H1 (cell line): Measurements from ENCODE around the gene DRC7. TPM values are rescaled to one million over a fixed set of nuclear protein-coding genes. Genes with fewer than 3 reads are reported as not detected.

Experiments used
- CTCF ChIA-PET: fragments of 300-600 bp; sonication (Branson Sonifier 250); formaldehyde crosslinking; loops from one replicate; lab custom pipeline; 2021; ENCODE audit not compliant: partially characterized antibody; lab: Charles Lee
- POLR2A ChIA-PET: fragments of 300-600 bp; sonication (Branson Sonifier 250); formaldehyde crosslinking; loops from one replicate; lab custom pipeline; 2021; ENCODE audit warnings: inconsistent platforms; ENCODE audit not compliant: partially characterized antibody; lab: Charles Lee
- DNase-seq, 2 experiments: peaks; one replicate each; pipeline versions ENCODE4 v3.0.0 to v3.0.0-alpha.2; 2010 to 2022; ENCODE audit warnings: low spot score in 2 of 2, low read depth in 1 of 2, mixed read lengths in 1 of 2
- FAIRE-seq: peaks from 2 replicates; lab custom pipeline; 2011; peaks lifted over from hg19 to GRCh38; lab: Jason Lieb, UNC
- H2AFZ ChIP-seq: 2 replicates; pipeline ENCODE4 v1.8.1; 2012; ENCODE audit warnings: low read length, inconsistent platforms
- H2AK5ac ChIP-seq: 2 replicates; pipeline ENCODE4 v1.6.1; 2013; ENCODE audit warnings: low read depth, low read length
- H2BK120ac ChIP-seq: replicated peaks from 2 replicates; pipeline ENCODE3; 2013; ENCODE audit warnings: low read depth, low read length, inconsistent platforms
- H2BK12ac ChIP-seq: 2 replicates; pipeline ENCODE4 v1.6.1; 2013; ENCODE audit warnings: low read depth, low read length
- H2BK15ac ChIP-seq: 2 replicates; pipeline ENCODE4 v1.6.1; 2013; ENCODE audit warnings: low read length
- H2BK20ac ChIP-seq: 2 replicates; pipeline ENCODE4 v1.6.1; 2013; ENCODE audit warnings: low read length
- H2BK5ac ChIP-seq: 2 replicates; pipeline ENCODE4 v1.6.1; 2013; ENCODE audit warnings: low read depth, low read length
- H3K14ac ChIP-seq: 2 replicates; pipeline ENCODE4 v1.6.1; 2013; ENCODE audit warnings: inconsistent platforms; ENCODE audit not compliant: insufficient read length
- H3K18ac ChIP-seq: 2 replicates; pipeline ENCODE4 v1.6.1; 2013; ENCODE audit warnings: low read length; ENCODE audit errors: extremely low read depth
- H3K23ac ChIP-seq: 2 replicates; pipeline ENCODE4 v1.6.1; 2013; ENCODE audit warnings: inconsistent platforms; ENCODE audit not compliant: insufficient read length
- H3K23me2 ChIP-seq: 2 replicates; pipeline ENCODE4 v1.6.1; 2013; ENCODE audit warnings: low read depth, low read length
- H3K27ac ChIP-seq: 2 replicates; pipeline ENCODE4 v1.6.1; 2011; ENCODE audit warnings: low read depth, low read length, inconsistent platforms
- H3K27me3 ChIP-seq, 4 experiments: replicated peaks in 1 of 4; 1 replicate in 1 of 4; 2 replicates in 3 of 4; pipeline versions ENCODE4 v1.6.1 to v1.8.1; 2011 to 2013; ENCODE audit warnings: low read length in 3 of 4, mild to moderate bottlenecking in 3 of 4, inconsistent platforms in 2 of 4, mixed read lengths in 2 of 4, moderate library complexity in 1 of 4; ENCODE audit not compliant: control insufficient read depth in 3 of 4, insufficient read depth in 3 of 4; ENCODE audit errors: extremely low read depth in 1 of 4
- H3K36me3 ChIP-seq, 4 experiments: 2 replicates each; pipeline versions ENCODE4 v1.6.1 to v1.8.1; 2011 to 2013; ENCODE audit warnings: mild to moderate bottlenecking in 4 of 4, low read length in 3 of 4, moderate library complexity in 2 of 4, control low read depth in 1 of 4, inconsistent platforms in 1 of 4; ENCODE audit not compliant: insufficient read depth in 4 of 4, control insufficient read depth in 2 of 4
- H3K4ac ChIP-seq: replicated peaks from 2 replicates; pipeline ENCODE3; 2013; ENCODE audit warnings: low read length, low read depth, mixed read lengths, inconsistent platforms; ENCODE audit not compliant: insufficient read length
- H3K4me1 ChIP-seq, 4 experiments: replicated peaks in 1 of 4; 1 replicate in 1 of 4; 2 replicates in 3 of 4; pipeline versions ENCODE4 v1.6.1 to v1.8.1; 2011 to 2013; ENCODE audit warnings: low read length in 3 of 4, inconsistent platforms in 2 of 4, mixed read lengths in 1 of 4; ENCODE audit not compliant: insufficient read depth in 4 of 4, control insufficient read depth in 3 of 4
- H3K4me2 ChIP-seq, 2 experiments: 2 replicates each; pipeline versions ENCODE4 v1.6.1 to v1.8.1; 2011 to 2013; ENCODE audit warnings: low read depth in 2 of 2, low read length in 2 of 2, control low read depth in 1 of 2, inconsistent platforms in 1 of 2, mild to moderate bottlenecking in 1 of 2; ENCODE audit not compliant: insufficient read depth in 1 of 2
- H3K4me3 ChIP-seq, 4 experiments: fragments of 200-600, 300-600 bp in 1 of 4; sonication (generic), shearing (Covaris generic), sonication (Bioruptor Twin) in 1 of 4; 2 replicates each; pipeline versions ENCODE4 v1.5.1 to v1.8.1; 2011 to 2016; ENCODE audit warnings: low read length in 4 of 4, low read depth in 3 of 4, control low read depth in 2 of 4, inconsistent platforms in 2 of 4, mild to moderate bottlenecking in 2 of 4, mixed read lengths in 1 of 4, moderate library complexity in 1 of 4; ENCODE audit not compliant: insufficient read depth in 2 of 4; ENCODE audit errors: extremely low read depth in 1 of 4
- H3K56ac ChIP-seq: replicated peaks from 2 replicates; pipeline ENCODE3; 2013; ENCODE audit warnings: low read depth, mild to moderate bottlenecking, mixed read lengths, low read length, inconsistent platforms; ENCODE audit not compliant: insufficient read length
- H3K79me1 ChIP-seq: 2 replicates; pipeline ENCODE4 v1.6.1; 2013; ENCODE audit warnings: low read depth, low read length, control low read depth
- H3K79me2 ChIP-seq, 2 experiments: 2 replicates each; pipeline versions ENCODE4 v1.6.1 to v1.8.1; 2012 to 2013; ENCODE audit warnings: low read length in 2 of 2, mild to moderate bottlenecking in 2 of 2, inconsistent platforms in 1 of 2; ENCODE audit not compliant: insufficient read depth in 2 of 2, control insufficient read depth in 1 of 2
- H3K9ac ChIP-seq, 4 experiments: replicated peaks in 1 of 4; 1 replicate in 1 of 4; 2 replicates in 3 of 4; pipeline versions ENCODE4 v1.6.1 to v1.8.1; 2011 to 2013; ENCODE audit warnings: low read depth in 3 of 4, low read length in 3 of 4, control low read depth in 2 of 4, mild to moderate bottlenecking in 2 of 4, moderate library complexity in 2 of 4, inconsistent platforms in 1 of 4; ENCODE audit errors: extremely low read depth in 1 of 4
- H3K9me3 ChIP-seq, 2 experiments: 2 replicates each; pipeline versions ENCODE4 v1.6.1 to v1.8.1; 2012 to 2013; ENCODE audit warnings: mild to moderate bottlenecking in 2 of 2, moderate library complexity in 2 of 2, control low read depth in 1 of 2, inconsistent platforms in 1 of 2, low read depth in 1 of 2, low read length in 1 of 2, mixed read lengths in 1 of 2; ENCODE audit not compliant: insufficient read depth in 2 of 2
- H4K20me1 ChIP-seq, 2 experiments: replicated peaks in 1 of 2; 2 replicates each; pipeline versions ENCODE3 to v1.8.1; 2011 to 2013; ENCODE audit warnings: inconsistent platforms in 2 of 2, low read length in 2 of 2, mild to moderate bottlenecking in 1 of 2; ENCODE audit not compliant: insufficient read depth in 2 of 2, control insufficient read depth in 1 of 2
- H4K5ac ChIP-seq: 2 replicates; pipeline ENCODE4 v1.6.1; 2013; ENCODE audit warnings: low read length, low read depth, mixed read lengths, inconsistent platforms; ENCODE audit not compliant: insufficient read length
- H4K8ac ChIP-seq: 2 replicates; pipeline ENCODE4 v1.8.0; 2013; ENCODE audit warnings: mild to moderate bottlenecking, moderate library complexity, low read length, inconsistent platforms; ENCODE audit not compliant: insufficient read depth; ENCODE audit errors: extremely low read depth
- H4K91ac ChIP-seq: replicated peaks from 2 replicates; pipeline ENCODE3; 2013; ENCODE audit warnings: low read length, mixed read lengths, inconsistent platforms; ENCODE audit not compliant: insufficient read length
- CHD1 ChIP-seq: IDR thresholded peaks from 2 replicates; pipeline ENCODE4 v1.6.1; 2012; ENCODE audit warnings: low read depth, low read length, improper control_type of control experiment
- CREB1 ChIP-seq: IDR thresholded peaks from 2 replicates; pipeline ENCODE4 v1.6.1; 2012; ENCODE audit warnings: inconsistent platforms
- WGBS, 2 experiments: shearing (Covaris generic) in 1 of 2; methylation state at CpG; one replicate each; pipeline versions ENCODE4 v1.1.6 to v1.1.7; 2013 to 2015; ENCODE audit warnings: low lambda C conversion rate in 2 of 2, mixed read lengths in 2 of 2, inconsistent platforms in 1 of 2, low coverage in 1 of 2, missing lambda C conversion rate in 1 of 2; ENCODE audit not compliant: insufficient replicate concordance in 2 of 2, insufficient coverage in 1 of 2, insufficient read length in 1 of 2; ENCODE audit errors: extremely low coverage in 1 of 2, missing lambda C conversion rate in 1 of 2; 5-methylcytosine and 5-hydroxymethylcytosine counted together
- polyA plus RNA-seq, 7 experiments: library from polyadenylated mRNA; depleted of rRNA in 3 of 7; stranded (reverse) in 5 of 7; unstranded in 2 of 7; fragments of >200 nt in 5 of 7; fragments of 200-250 nt in 2 of 7; gene quantifications; 1 replicate in 5 of 7; 2 replicates in 1 of 7; 4 replicates in 1 of 7; pipeline versions ENCODE4 v1.2.1 to v1.2.3, GENCODE V29; 2011 to 2013; ENCODE audit warnings: missing spikeins in 2 of 7, mixed read lengths in 2 of 7
- total RNA-seq: library from RNA; stranded (reverse); fragmentation: NEBNext Ultra II Directional; extraction: Animal tissue kit (Norgen Biotek cat#: 25700); gene quantifications from 2 replicates; pipeline ENCODE4 v1.2.1, GENCODE V29; 2021

Gene DRC7
- total and polyA plus RNA-seq, 2 of the 8 experiments (the other 6 are each of a cell fraction or from before 2014, with no cell fraction given): 0.14 TPM; not detected in 1

DNA sequence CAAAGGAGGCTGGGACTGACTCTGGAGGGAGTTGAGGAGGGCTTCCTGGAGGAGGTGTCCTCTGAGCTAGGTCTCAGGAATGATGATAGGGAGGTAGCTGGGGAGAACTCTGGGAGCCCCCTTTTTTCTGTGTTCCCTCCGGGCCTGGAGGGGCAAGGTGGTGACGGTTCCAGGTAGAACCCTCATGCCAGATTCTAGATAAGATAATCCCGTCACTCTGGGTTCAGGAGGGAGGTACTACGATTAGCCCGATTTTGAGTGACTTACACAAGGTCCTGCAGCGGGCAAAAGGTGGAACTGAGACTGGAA, 45.2 kb upstream of the DRC7 start:
- Histone ChIP-seq H3K18ac (no peak overlapping the region; the same call in 1 of the 2 replicates), H4K20me1 (peaks cover 0 to 5% of the 10 kb centered on the region in 2 experiments), H2AK5ac (no peak overlapping the region), H2BK15ac (no peak overlapping the region), H3K23me2 (no peaks in the 10 kb centered on the region; the same call in 1 of the 2 replicates), H2BK20ac (no peak overlapping the region), H3K23ac (no peak overlapping the region), H2BK5ac (no peak overlapping the region), H3K4ac (no peak overlapping the region), H3K9ac (no peak overlapping the region), H3K4me3 (no peak overlapping the region), H4K91ac (no peak overlapping the region), H3K79me2 (no peaks in the 10 kb centered on the region), H4K5ac (no peak overlapping the region), H3K4me2 (no peak overlapping the region), H2AFZ (no peak overlapping the region), H2BK120ac (no peak overlapping the region), H3K4me1 (peaks cover 0 to 3% (median 0%) of the 10 kb centered on the region in 4 experiments; a peak in 3 of 7 replicates), H4K8ac (no peak overlapping the region), H3K27ac (no peak overlapping the region), H3K27me3 (0 out of 7 replicates have a peak, but pooled peaks cover 0 to 3% (median 0%) of the 10 kb centered on the region in 4 experiments), H3K56ac (no peak overlapping the region), H3K9me3 (no peaks in the 10 kb centered on the region; a peak in 2 of 4 replicates), H2BK12ac (no peak overlapping the region), H3K36me3 (no peaks in the 10 kb centered on the region), H3K14ac (no peak overlapping the region), H3K79me1 (no peaks in the 10 kb centered on the region)
- DNase-seq: no peak
- CTCF ChIA-PET: interaction anchor here (0.6 to 6.6 kb wide), 47 partner anchors 8 to 1742 kb away, joined by 3 to 122 read pairs (median 6); partner anchors contain the start of genes ADGRG1, ADGRG3, DRC7 and KATNB1
- POLR2A ChIA-PET: interaction anchor here (0.6 to 1.7 kb wide), 4 partner anchors 22 to 112 kb away, joined by 3 to 4 read pairs (median 3); partner anchors contain the start of gene KATNB1
- no peak for FAIRE-seq
- TF ChIP-seq CREB1: no peak
- TF ChIP-seq CHD1: no peak
- 91% methylated on average over 6 of the region's 6 CpGs; no CpG with 5 or more reads in 1 of the 2 experiments for WGBS, 2 experiments
